Hematopoietic multipotent progenitor cell treated with erythropoietin and hydrocortisone succinate and interleukin-3 and kit ligand, for 15 days (in vitro differentiated cells): ENCODE results near the gene BRD1.
"Not testable (repeated sequence)": the region's sequence is repeated elsewhere in the genome, so short reads cannot be mapped to it uniquely, and the experiment has no call there.

Experiments
- DNase-seq: peaks from one replicate; pipeline ENCODE4 v3.0.0-alpha.2; 2015; ENCODE audit warnings: low spot score

The BRD1 gene

GRCh38 chr22:49783926-49784629 lies 43.6 kb downstream of the BRD1 start:
- DNase-seq = no peak

- DNase-seq = no peak
These were observed 44.5 kb downstream of the BRD1 start for GRCh38 chr22:49783036-49783746.

- not testable (repeated sequence) for DNase-seq
These were observed 45.8 kb downstream of the BRD1 start for GRCh38 chr22:49781886-49782285.

GRCh38 chr22:49781289-49781782 lies 46.3 kb downstream of the BRD1 start:
- no peak for DNase-seq

GRCh38 chr22:49780698-49781288 lies 46.9 kb downstream of the BRD1 start:
- DNase-seq = no peak

GRCh38 chr22:49779853-49780697 lies 47.6 kb downstream of the BRD1 start:
- no peak for DNase-seq

GRCh38 chr22:49779211-49779610 lies 48.5 kb downstream of the BRD1 start:
- no peak for DNase-seq

GRCh38 chr22:49777569-49778249 lies 50.0 kb downstream of the BRD1 start:
- DNase-seq = no peak

DNA sequence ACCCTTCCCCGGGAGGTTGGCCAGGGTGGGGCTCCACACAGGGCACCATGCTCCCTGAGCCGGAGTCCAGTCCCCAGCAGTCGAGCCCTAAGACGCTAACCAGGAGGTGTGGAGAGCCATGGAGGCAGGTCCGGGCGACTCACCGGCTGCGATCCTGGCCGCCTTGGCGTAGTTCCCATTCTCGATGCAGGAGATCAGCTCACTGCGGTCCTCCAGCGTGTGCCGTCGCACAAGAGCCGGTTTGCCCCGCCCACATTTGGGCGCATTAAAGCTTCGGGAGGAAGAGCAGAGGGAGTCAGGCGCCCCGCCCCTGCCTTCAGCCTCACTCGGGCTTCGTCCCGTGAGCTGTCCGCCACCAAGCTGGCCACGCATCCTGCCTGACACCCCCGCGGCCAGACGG lies 50.8 kb downstream of the BRD1 start:
- DNase-seq = no peak

DNA sequence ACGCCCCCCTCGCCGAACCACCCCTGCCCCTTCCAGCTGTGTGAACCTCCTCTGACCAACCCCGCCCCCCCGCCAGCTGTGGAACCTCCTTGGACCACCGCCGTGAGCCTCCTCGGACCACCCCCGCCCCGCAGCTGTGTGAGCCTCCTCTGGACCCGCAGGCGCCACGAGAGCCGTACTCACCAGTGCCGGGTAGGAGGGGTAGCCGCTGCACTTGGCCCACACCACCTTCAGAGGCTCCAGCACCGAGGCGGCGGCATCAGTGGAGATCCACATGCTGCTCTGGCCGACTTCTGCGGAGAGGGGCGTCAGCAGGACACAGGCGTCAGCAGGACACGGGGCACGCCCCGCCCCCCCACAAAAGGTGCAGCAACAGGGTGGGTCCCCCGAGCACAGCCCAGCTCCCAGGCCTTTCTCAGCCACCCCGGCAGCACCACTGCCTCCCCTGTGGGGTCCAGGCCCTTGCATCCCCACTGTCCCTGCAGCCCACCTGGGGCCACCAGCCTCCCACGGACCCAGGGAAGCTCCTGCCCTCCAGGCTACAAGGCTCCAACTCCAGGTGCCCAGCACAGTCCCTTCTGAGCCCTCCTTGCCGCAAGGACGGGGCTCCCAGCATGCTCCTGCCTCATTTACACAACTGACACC lies 51.7 kb downstream of the BRD1 start:
- no peak for DNase-seq

- no peak for DNase-seq
These were observed 52.3 kb downstream of the BRD1 start for GRCh38 chr22:49775191-49775866.

DNA sequence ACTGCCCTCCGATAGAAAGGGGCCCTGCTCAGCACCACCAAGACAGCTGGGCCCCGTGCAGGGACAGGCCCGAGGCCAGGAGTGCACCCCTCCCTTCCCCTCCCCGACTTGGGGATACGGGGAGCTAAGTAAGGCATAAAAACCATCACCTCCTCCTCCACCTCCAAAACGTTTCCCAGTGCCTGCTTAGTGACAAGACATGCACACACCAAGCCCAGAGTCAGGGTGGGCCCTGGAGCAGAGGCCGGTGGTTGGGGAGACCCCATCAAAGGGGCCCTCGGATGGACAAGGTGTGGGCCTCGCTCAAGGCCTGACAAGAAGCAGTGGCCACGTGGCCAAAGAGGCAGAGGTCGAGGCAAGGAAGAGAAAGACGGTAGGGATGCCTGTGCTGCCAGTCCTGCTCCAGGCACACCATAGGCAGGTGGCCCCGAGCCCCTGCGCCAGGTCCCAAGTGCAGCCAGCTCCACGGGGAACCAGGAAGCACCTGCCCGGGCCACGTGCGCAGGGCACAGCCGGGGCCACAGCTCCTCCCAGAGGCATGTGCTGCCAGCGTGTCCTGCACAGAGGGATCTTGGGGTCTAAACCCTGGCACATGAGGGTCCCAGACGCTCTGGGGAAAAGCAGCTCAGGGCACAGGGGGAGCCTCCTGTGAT lies 53.0 kb downstream of the BRD1 start:
- no peak for DNase-seq

- DNase-seq = no peak
These were observed 53.6 kb downstream of the BRD1 start for GRCh38 chr22:49774046-49774445.

DNA sequence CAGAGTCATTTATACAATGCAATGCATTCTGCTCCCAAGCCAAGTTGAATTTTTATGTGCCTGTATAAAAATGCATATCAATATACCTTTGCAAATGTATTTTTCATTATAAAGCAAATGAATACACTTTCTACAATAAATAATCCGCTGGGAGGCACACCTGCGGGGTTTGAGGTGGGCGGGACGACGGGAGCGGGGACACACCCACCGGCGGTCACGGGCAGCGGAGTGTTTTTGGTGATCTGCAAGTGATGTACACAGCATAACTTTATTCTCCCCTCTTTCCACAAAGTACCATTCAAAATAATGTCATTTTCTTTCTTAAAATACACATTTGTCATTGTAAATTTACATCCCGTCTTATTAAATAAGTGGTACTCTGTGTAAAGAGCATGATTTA lies 54.1 kb downstream of the BRD1 start:
- no peak for DNase-seq

DNA sequence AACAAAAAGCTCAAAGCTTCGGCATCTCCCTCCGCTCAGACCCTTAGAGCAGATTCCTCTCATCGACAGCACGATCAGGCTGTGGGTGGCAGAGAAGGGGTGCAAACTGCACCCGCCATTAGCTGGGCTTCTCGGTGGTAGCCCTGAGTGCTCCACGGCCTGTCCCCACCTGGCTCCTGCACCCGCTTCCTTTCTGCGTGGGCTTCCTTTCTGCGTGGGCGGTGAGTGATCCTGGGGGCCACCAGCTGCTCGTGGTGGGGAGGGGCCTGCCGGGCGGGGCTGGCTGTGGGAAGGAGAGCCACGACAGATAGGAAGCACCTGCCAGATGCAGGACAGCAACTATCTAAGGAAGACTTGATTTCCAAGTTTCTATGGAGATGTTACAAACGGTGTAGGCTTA lies 55.0 kb downstream of the BRD1 start:
- no peak for DNase-seq

GRCh38 chr22:49771266-49772065 lies 56.2 kb downstream of the BRD1 start:
- DNase-seq = no peak

DNA sequence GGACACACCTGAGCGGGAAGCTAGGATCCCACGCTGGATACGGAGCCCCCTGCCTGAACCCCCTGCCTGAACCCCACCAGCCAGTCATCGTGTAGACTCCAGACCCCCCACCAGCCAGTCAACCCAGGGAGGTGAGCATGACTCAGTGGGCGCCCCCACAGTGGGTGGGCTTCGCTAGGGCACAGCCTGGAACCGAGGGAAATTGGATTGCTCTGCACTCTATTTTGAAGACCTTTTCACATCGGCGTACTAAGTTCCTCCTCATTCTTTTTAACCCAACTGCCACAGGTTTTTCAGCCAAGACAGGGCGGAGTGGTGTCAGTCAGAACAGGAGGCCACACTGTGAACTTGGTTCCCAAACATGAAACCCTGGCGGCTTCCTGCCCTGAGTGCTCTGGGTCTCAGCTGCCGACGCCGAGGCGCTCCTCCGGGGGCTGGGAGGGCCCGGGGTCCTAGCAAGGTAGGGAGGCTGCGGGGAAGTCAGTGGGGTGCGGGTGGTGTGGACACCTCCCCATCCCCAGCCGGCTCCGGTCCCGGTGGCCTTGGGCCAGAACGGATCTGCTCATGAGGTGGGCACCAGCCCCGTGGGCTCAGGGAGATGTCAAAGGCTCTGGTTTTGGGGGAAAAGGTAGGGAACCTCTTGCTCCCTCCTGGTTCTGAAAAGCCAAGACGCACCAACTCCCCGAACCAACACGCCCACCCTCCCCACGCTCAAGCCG lies 57.0 kb downstream of the BRD1 start:
- no peak for DNase-seq
